GDM1 (cell line): ENCODE results near the gene TSHB.

Experiments used
- DNase-seq: peaks from one replicate; lab custom pipeline; 2025; lab: John Stamatoyannopoulos, UW

The TSHB gene

DNA sequence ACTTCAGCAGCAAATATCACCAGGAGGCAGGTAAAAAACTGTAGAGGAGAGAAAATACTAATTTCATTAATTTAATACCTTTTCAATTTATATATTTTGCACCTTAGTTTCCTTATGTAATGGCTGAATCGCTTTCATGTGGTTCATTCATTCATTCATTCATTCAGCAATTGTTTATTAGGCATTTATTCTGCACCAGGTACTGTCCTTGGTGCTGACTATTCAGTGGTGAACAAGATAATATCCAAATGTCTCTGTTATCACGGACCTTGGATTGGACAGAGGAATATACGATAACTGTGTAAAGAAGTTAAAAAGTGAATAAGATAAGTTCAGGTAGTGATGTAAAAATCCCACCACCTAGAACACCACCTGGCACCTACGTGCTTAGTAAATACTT, 30.9 kb downstream of the TSHB start:
- no peak for DNase-seq

DNA sequence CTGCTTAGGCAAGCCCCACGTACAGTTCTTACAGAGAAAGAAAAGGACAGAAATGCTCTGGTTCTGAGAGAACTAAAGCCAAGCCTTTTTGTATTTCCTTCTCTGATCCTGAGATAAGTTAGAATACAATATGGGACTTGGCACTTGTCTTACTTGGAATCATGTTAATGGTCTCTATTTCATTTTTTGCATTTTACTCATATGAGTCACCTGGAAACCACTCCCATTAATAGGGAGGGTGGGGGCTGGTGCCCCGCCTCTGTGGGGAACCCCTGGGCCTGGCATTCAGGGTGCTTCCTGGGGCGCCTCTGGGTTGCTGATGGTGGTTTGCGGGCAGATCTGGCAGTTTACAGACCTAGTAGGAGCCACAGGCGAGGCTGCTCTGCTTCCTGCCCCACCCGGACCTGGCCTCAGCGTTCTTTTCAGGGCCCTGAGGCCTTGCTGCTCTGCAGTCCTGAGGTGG, 32.9 kb downstream of the TSHB start:
- DNase-seq = peak; percentile 60

DNA sequence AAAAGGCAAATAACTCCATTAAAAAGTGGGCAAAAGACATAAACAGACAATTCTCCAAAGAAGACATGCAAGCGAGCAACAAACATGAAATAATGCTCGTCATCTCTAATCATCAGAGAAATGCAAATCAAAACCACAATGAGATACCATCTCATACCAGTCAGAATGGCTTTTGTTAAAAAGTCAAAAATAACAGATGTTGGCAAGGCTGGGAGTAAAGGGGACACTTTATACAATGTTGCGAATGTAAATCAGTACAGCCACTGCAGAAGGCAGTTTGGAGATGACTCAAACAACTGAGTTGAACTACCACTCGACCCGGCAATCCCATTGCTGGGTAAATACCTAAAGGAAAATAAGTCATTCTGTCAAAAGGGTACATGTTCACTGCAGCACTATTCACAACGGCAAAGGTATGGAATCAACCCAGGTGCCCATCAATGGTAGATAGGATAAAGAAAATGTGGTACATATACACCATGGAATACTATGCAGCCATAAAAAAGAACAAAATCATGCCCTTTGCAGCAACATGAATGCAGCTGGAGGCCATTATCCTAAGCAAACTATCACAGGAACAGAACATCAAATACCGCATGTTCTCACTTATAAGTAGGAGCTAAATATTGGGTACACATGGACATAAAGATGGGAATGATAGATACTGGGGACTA, 33.7 kb downstream of the TSHB start:
- no peak for DNase-seq

DNA sequence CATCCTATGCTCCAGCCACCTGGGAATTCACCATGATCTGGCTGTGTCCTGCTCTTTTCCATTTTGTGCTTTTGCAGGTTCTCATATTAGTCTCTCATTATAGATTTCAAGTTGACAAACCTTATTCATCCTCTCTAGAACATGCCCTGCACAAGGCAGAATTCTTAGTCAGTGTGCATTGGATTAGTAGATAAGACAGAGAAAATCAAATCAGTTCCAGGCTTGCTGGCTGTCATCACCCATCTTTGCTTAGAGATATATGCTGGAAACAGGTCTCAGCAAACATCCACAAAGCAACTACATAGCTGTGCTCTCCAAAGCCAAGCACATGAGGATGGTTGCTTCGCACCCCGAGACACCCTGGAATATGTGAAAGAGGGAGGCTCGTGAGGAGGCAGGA, 34.8 kb downstream of the TSHB start:
- DNase-seq = no peak

DNA sequence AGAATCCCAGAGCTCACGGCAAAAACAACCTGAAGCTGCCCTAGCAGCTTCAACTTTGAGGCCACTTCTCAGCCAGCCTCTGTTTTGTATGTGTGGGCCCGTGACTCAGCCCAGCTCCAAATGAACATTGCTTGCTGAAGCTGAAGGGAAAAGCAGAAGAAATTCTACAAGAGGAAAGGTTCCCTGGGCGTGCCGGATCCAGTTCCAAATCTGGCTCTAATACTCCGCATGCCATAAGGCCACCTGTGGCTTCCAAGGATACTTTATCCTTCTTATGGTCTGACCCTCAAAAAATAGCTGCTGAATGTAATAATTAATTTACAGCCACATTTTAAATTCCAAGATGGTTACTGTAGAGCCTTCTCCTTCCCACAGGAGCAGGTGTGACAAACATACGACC, 35.4 kb downstream of the TSHB start:
- no peak for DNase-seq

DNA sequence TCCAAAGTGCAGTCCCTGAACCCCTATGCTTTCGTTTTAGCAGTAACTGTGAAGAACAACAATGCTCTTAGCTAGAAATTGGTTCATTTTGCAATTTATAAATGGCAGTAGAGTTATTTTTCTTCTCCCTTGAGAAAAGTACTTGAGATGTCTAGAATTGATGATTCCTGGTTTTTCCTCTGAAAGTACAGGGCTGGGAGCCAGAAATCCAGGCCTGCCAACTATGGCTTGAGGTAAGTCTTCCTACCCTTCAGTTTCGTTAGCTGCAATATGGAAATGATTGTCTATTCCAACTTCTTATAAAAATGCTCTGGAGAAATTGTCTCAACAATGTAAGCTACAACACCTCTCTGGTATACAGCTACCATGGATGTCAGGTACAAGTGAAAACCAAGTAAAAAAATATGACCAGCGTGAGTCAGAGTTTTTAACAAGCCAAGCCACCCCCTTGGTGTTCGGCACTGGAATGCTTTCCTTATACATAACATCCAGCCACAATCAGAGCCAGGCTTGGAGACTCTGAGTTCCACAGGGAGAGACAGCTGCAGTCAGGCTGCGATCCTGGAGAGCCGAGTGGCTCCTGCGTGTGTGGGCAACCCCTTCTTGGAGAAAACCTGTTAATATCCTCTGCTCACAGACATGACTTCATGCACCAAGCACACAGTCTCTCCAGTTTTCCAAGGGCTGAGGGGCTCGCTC, 37.7 kb downstream of the TSHB start:
- no peak for DNase-seq

DNA sequence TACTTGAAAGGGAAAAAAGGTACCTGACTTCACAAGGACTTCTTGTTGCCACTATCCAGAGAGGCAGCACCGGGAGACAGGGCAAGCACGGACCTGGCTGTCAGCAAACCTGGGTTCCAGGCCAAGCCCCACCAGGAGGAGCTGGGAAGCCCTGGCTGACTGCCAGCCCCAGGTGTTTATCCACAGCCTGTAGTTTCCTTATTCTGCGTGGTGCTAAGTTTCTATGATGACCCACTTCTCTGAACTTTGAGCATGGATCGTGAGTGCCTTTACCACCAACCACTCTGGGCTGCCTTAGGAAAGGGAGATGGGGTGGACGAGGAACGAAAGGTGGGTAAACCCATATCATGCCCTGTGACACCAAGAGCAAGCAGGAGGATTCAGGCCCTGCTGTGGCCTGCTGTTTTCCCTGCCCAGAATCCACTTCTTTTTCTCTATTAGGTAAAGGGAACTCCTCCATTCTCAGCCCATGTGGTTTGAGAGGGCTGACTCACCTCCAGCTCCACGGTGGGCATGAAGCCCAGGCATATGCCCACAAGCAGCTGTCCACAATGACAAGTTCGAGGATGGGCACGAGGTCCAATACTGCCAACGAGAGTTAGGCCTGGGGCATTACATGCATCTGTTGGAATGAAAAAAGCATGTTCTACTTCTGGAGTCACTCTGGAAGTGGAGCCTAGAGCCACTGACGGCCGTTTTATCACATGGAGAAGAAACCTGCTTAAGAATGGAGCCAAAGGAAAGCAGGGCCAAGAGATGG, 39.4 kb downstream of the TSHB start:
- no peak for DNase-seq

DNA sequence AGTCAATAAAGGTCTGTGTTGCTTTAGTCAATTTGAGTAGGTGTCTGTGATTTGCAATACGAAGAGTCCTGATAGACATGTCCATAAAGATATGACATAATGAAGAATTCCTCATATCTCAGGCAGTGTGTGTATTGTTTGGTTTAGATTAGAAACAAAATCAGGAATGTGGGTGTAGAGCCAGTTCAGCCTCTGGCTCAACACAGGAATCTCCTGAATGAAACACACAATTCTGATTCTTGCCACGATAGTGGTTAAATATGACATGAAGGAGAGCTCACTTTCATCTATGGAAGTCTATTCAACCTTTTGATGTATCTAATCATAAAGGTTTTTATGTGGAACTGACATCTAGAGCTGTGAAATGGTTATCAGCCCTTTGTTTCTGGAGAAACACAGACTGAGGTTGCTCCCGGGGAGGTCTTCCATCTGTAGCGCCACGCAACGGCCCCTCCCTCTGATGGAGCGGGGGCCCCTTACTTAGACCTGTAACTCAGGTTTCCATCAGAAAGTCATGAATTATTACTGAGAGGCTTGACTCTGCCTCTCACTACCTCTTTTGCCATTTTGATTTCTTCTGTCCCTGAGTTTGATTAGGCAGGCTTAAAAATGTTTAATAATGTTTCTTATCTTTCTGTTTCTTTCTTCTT, 40.2 kb downstream of the TSHB start:
- no peak for DNase-seq

DNA sequence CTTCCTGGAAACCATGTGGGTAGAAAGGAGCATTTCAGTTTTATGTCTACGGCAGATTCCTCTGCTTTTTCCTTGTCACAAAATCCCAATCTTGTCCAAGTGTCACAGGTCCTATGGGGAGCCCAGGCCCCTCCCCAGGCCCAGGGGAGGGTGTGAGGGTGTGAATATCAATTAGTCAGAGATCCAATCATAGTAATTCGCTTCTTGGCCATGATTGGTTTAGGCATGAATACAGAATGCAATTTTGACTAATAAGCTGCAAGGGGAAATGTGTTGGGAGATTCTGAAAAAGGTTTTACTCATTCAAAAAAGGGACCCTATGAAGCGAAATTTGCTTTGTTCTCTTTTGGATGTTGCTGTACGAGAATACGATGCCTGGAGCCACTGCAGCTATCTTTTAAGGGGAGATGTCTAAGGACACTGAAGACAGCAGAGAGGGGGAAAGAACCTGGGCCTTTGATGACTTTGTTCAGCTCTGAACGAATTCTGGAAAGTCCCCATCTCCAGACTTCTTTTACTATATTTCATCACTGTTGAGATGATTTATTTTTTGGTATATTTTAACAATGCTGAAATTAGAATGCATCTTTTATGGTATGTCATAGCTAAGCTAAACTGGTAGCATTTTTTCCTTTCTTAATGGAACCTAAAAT, 41.5 kb downstream of the TSHB start:
- no peak for DNase-seq

DNA sequence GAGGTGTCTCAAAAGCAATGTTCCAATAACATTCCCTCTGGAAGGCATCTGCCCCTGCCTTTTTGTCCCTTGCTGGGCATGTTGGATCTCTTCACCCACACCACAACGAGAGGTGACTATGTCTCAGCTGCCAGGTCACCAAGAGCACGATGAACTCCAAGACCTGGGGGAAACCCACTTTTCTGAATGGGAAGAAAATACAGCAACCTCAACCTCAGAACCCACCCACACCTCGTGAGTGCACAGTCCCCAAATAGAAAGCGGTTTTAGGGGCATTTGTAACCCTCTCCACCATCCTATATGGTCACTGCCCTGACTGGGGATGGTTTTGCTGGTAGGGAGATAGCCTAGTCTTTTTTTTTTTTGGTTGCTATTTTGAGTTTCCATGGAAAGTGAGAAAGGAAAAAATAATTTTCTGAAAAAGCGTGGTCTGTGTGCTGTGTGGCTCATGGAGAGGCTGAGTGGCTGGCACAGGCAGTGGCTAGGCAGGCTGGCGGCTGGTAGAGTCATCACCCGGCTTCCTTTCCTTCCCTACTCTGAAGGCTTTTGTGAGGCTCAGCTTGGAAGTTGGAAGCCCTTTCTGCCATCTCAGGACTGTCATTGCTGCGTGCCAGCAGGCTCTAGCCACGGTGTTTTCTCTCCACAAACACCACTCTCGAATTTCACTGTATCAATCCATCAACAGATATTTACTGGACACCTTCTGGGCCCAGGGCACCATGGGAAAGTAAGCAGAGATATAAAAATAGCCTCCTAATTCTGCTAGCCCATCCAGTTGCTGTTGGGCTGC, 43.9 kb downstream of the TSHB start:
- no peak for DNase-seq

DNA sequence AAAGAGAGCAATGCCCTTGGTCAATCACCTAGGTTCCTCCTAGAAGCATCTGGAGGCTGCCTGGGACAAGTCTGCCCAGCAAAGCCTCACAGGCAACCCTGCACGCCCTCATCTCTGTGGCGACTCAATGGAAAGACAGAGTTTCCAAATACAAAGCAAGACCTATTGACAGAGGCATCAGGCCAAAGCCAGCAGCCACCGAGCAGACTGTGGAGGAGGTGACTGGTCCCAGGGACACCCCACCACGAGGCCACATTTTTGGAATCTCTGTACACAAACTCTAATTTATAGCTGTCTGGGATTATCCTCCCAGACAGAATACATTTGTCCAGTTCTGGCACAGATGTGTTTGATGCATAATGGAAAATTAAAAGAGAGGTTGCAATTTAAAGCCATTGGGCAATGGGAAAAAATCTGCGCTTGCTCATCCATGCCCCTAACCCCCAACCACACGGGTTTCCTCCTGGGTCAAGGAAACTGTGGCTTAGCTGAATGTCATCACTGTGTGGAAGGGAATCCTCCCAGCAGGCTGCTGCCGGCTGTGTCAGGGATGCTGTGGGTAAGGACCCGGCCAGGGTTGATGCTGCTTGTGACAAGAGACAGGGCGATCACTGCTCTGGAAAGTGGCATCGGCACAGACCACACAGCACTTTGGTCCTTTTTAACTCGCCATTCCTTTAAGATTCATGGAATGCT, 45.4 kb downstream of the TSHB start:
- DNase-seq = no peak

DNA sequence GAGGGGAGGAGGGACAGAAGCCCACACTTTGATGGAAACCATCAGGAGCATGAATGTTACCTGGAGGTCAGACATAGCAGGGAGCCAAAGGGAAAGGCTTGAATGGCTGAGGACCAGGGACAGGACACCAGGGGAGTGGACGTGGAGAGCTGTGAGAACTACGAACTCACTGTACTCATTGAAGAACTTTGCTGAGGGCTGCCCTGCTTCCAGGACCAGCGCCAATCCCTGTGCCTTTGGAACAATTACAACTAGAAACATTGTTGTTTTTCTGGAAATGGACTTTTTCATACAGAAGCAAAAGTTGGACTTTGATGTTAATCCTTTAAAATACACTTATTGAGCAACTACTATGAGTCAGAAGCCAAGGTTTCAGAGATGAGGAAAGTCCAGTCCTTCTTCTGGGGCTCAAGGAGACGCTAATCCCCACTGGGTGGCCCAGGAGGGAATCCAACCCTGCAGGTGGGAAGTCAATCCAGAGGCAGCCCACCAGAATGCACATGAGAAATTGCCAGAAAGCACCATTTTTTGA, 46.8 kb downstream of the TSHB start:
- no peak for DNase-seq

DNA sequence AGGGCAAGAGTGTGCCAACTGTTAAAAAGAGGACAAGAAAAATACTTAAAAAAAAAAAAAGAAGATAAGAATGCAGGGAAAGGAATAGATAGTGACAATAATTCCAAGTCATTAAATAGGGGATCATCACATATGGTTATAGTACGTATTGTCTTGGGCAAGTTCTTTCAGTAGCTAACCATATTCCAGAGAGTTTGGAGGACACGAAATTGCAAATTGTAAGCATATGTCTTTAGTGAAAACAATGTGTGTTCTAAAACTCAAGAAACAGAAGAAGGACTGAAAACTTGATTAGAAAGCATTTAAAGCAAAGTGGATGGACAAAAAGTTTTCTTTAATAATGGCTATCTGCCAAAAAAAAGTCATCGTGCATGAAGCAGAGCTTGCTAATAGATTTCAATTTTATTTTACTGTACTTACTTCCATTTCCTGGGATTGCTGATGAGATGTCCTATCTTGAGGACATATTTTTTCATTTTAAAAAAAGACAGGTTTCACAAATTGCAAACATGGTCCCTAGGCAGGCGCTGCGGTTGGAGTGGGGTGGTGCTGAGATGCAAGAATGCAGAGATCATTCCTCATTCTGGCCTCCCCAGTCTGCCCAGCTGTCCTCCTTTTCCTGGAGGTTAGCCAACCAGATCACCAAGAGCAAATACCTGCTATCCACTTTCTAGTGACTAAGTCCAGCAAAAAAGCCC, 47.8 kb downstream of the TSHB start:
- no peak for DNase-seq

DNA sequence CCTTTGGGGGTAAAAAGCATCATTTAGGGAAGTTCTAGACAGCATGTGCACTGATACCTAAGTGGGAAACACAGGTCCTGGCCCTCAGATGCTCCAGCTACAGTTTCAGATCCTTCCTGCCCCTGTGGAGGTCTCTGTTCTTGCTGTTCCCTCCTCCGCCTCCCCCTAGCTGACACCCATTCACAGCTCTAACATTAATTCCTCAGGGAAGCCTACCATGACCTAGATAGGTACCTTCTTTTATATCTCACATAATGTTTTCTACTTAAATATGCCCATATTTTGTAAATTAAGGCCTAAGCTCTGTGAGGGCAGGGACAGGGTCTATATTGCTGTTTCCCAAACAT, 48.3 kb downstream of the TSHB start:
- DNase-seq = no peak

DNA sequence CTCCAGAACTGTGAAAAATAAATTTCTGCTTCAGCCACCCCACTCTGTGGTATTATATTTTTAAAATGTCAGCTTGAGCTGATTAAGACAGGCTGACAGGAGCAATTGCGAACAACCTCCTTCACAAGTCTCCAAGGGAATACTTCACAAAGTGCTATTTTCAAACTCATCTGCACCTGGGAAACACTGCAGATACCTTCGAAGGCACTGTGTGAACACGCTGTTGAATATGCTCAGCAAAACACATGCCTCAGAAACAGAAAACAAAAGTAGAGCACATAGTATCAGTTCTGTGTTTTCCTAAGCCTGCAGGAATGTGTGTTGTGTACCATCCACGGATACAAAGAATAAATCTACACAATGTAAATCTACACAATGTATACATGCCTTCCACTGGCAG, 49.1 kb downstream of the TSHB start:
- DNase-seq = no peak

DNA sequence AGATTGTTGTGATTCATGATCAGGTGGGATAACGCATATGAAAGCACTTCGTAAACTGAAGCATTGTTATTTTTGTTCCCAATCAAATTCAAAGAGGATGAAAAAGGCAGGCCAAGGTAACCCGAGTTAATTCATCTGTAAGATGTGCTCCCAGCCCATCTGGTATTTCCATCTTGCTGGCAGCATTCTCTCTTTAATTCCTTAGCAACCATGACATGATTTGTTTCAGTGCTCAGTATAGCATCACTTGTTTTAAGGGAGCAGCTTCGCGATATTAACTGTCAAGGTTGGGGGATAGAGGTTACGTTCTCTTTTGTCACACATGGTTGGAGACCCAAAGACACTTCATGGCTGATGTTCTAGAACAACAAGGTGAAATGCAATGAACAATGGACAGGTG, 53.3 kb downstream of the TSHB start:
- DNase-seq = no peak
